Upper lobe of left lung (tissue), 4 donors: Measurements from ENCODE around the gene SLCO3A1.

ENCODE experiments used
- EP300 ChIP-seq, 4 donors: sonication (generic); formaldehyde crosslinking; IDR thresholded peaks; one replicate each; pipeline ENCODE4 v1.5.1; 2017; ENCODE audit warnings: antibody characterized with exemption in 4 of 4, control low read depth in 2 of 4
- POLR2A ChIP-seq, 4 donors: fragments of 450-650 bp; IDR thresholded peaks; one replicate each; pipeline ENCODE4 v1.5.1; 2016 to 2017; ENCODE audit warnings: antibody characterized with exemption in 4 of 4, mild to moderate bottlenecking in 2 of 4
- POLR2AphosphoS5 ChIP-seq, 2 donors: sonication (generic); formaldehyde crosslinking; IDR thresholded peaks; one replicate each; pipeline ENCODE4 v1.5.1; 2017; ENCODE audit warnings: antibody characterized with exemption in 2 of 2
- TF ChIP-seq, protein P1 (sequence below), 6 experiments: fragments of 450-650 bp in 4 of 6; fragments of 200-600 bp in 2 of 6; sonication (generic) in 2 of 6; IDR thresholded peaks; one replicate each; pipeline ENCODE4 v1.5.1; 2016 to 2019; ENCODE audit warnings: antibody characterized with exemption in 6 of 6

GRCh38 chr15:92002666-92003065 is 149.2 kb downstream of the SLCO3A1 start:
- TF ChIP-seq EP300 (IDR thresholded peaks at IDR 0.05) (no peak), POLR2AphosphoS5 (IDR thresholded peaks at IDR 0.05) (no peak), POLR2A (IDR thresholded peaks at IDR 0.05) (no peak)
- TF ChIP-seq, protein P1, sequence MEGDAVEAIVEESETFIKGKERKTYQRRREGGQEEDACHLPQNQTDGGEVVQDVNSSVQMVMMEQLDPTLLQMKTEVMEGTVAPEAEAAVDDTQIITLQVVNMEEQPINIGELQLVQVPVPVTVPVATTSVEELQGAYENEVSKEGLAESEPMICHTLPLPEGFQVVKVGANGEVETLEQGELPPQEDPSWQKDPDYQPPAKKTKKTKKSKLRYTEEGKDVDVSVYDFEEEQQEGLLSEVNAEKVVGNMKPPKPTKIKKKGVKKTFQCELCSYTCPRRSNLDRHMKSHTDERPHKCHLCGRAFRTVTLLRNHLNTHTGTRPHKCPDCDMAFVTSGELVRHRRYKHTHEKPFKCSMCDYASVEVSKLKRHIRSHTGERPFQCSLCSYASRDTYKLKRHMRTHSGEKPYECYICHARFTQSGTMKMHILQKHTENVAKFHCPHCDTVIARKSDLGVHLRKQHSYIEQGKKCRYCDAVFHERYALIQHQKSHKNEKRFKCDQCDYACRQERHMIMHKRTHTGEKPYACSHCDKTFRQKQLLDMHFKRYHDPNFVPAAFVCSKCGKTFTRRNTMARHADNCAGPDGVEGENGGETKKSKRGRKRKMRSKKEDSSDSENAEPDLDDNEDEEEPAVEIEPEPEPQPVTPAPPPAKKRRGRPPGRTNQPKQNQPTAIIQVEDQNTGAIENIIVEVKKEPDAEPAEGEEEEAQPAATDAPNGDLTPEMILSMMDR (IDR thresholded peaks at IDR 0.05): no peak
